GM10266 (cell line): ENCODE data around the gene LRRC8A.

Source experiments
- DNase-seq: peaks from one replicate; pipeline ENCODE4 v3.0.0; 2012; ENCODE audit errors: extremely low spot score
- CTCF ChIP-seq: IDR thresholded peaks from 2 replicates; pipeline ENCODE4 v1.5.1; 2012; ENCODE audit warnings: mild to moderate bottlenecking, low read depth; ENCODE audit not compliant: control insufficient read depth, insufficient read depth; ENCODE audit errors: missing control alignments

LRRC8A gene

GRCh38 chr9:128898845-128899565 lies 17.1 kb downstream of the LRRC8A start:
- TF ChIP-seq CTCF: no peak
- DNase-seq: no peak

GRCh38 chr9:128899566-128900322 lies 17.8 kb downstream of the LRRC8A start:
- no peak for TF ChIP-seq CTCF
- DNase-seq: no peak

DNA sequence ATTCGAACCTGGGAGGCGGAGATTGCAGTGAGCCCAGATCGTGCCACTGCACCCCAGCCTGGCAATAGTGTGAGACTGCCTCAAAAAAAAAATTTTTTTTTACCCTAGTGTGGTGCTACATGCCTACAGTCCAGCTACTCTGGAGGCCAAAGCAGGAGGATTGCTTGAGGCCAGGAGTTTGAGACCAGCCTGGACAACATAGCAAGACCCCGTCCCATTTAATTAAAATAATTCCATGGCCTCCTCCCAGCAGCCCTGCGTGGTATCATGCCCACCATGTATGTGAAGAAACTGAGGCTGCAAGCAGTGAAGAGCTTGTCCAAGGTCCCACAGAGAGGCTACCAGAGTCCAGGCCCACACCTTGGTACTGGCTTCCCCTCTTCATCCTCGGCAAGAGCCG lies 19.4 kb downstream of the LRRC8A start:
- DNase-seq: no peak
- TF ChIP-seq CTCF: no peak

DNA sequence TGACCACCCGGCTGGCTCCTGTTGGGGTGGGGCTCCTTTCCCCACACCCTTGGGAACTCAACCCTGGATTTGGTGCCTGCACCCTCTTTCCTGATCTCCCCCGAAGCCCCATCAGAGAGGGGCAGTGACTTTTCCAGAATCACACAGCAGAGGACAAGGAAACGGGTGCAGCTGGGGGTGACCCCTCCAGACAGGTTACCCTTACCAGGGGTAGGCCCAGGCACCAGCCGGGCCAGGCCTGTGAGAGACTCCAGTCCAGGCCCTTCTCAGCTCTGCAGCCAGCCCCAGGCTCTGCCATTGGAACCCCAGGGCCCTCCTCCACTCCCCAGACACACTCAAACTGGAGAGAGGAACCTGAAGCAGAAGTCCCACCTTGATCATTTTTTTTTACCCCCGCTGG lies 19.9 kb downstream of the LRRC8A start:
- no peak for TF ChIP-seq CTCF
- DNase-seq: no peak

DNA sequence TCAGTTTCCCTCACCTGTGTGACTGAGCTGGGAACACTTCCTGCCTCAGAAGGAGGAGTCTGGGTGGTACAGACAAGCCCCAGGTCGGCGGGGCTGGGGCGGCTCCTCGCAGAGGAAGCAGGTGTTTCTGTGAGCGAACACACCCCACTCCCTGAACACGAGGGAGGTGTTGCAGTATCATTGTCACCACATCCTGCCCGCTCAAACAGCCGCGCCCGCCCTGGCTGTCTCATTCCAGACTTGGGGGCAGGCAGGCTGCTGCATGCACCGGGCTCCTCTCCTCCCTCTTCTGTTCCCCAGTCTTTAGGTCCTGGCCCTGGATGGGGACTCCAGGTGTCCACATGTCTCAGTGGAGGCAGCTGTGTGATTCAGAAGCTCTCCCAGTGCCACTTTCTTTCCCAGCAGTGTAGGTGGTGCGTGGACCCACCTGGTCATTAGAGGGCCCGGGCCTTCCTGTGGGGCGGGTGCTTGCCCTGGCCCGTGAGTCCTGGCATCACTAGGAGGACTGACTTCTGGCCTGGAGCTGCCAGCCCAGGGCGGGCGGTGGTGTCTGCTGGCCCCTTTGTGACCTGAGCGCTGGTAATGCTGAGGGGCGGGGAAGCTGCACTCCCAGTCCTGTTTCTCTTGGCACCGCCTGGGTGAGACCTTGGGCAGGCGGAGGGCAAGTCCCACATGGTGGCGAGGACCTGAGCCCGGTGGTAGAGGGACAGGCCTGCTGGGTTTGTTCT lies 20.6 kb downstream of the LRRC8A start:
- peak; percentile 78 for DNase-seq
- no peak for TF ChIP-seq CTCF

- TF ChIP-seq CTCF: no peak
- DNase-seq: no peak
Observed at GRCh38 chr9:128903079-128903461, 21.1 kb downstream of the LRRC8A start.
